Heart left ventricle (tissue), 16 donors: ENCODE measurements around the gene CCDC68. TPM values are rescaled to one million over a fixed set of nuclear protein-coding genes. Genes with fewer than 3 reads are reported as not detected.

Experiments used
- ATAC-seq, 4 donors: fragments of 200-7000 bp; cut with Tn5 transposase; one replicate each; pipeline ENCODE4 v1.9.1; 2020 to 2022; ENCODE audit warnings: moderate library complexity in 4 of 4, mild to moderate bottlenecking in 3 of 4, moderate number of reproducible peaks in 1 of 4
- DNase-seq, 5 donors: peaks; one replicate each; pipeline ENCODE4 v3.0.0-alpha.2; 2020
- H3K27ac ChIP-seq, 12 donors: fragments of 200-600 bp; sonication (generic) in 4 of 12; one replicate each; pipeline versions ENCODE4 v1.5.0 to v1.8.0; 2016 to 2022; ENCODE audit warnings: mild to moderate bottlenecking in 2 of 12
- H3K27me3 ChIP-seq, 9 donors: fragments of 200-600 bp; sonication (generic) in 2 of 9; one replicate each; pipeline versions ENCODE4 v1.5.1 to v1.8.0; 2016 to 2022; ENCODE audit warnings: mild to moderate bottlenecking in 3 of 9
- H3K36me3 ChIP-seq, 9 donors: fragments of 200-600 bp; sonication (generic) in 2 of 9; one replicate each; pipeline versions ENCODE4 v1.5.0 to v1.8.0; 2018 to 2022; ENCODE audit warnings: mild to moderate bottlenecking in 2 of 9
- H3K4me1 ChIP-seq, 12 donors: fragments of 200-600 bp; sonication (generic) in 4 of 12; one replicate each; pipeline versions ENCODE4 v1.5.0 to v1.8.0; 2016 to 2022; ENCODE audit warnings: mild to moderate bottlenecking in 3 of 12
- H3K4me3 ChIP-seq, 12 donors: fragments of 200-600 bp; sonication (generic) in 4 of 12; one replicate each; pipeline versions ENCODE4 v1.5.0 to v1.8.0; 2017 to 2022; ENCODE audit warnings: mild to moderate bottlenecking in 9 of 12, moderate library complexity in 4 of 12
- H3K9me3 ChIP-seq, 12 donors: fragments of 200-600 bp; sonication (generic) in 4 of 12; one replicate each; pipeline versions ENCODE4 v1.5.0 to v1.8.0; 2016 to 2022; ENCODE audit warnings: mild to moderate bottlenecking in 1 of 12
- CTCF ChIP-seq, 12 donors: fragments of 200-600 bp; sonication (generic) in 4 of 12; IDR thresholded peaks; one replicate each; pipeline versions ENCODE4 v1.5.0 to v1.8.0; 2018 to 2022; ENCODE audit warnings: antibody characterized with exemption in 12 of 12, mild to moderate bottlenecking in 5 of 12
- POLR2A ChIP-seq, 2 donors: fragments of 450-650 bp; IDR thresholded peaks; one replicate each; pipeline ENCODE4 v1.6.1; 2017; ENCODE audit warnings: antibody characterized with exemption in 2 of 2, mild to moderate bottlenecking in 2 of 2, moderate library complexity in 2 of 2
- WGBS, 4 donors: extraction: QIAGEN DNeasy Blood & Tissue Kit in 2 of 4; methylation state at CpG; one replicate each; pipeline versions ENCODE4 v1.1.5 to v1.1.7; 2013 to 2018; 5-methylcytosine and 5-hydroxymethylcytosine counted together
- intact Hi-C, 10 donors: fragments of 100-400 bp; cut with DNase I; formaldehyde crosslinking; loops; one replicate each; pipeline versions ENCODE4 v1.11.1 to v1.14.2; 2022
- polyA plus RNA-seq, 2 donors: library from polyadenylated mRNA; stranded (reverse); fragments of 200-250 nt; gene quantifications; one replicate each; pipeline ENCODE4 v1.2.3, GENCODE V29; 2013
- total RNA-seq, 9 donors: library from RNA; depleted of rRNA in 2 of 9; stranded (reverse); fragments of >200 nt in 2 of 9; fragmentation: NEBNext Ultra II Directional in 3 of 9; extraction: Animal tissue kit (Norgen Biotek cat#: 25700) in 3 of 9; gene quantifications; one replicate each; pipeline versions ENCODE4 v1.1.0 to v1.2.4, GENCODE V29; 2016 to 2023
- donor health status: ischemic (EF 13 %, LVEDD 7.1; RV severe dilation, severe dysfunction).
- donor health status: healthy with polysubstance abuse.
- donor health status: DM: no; HTN: yes; CAD: no.
- donor health status: DM: no; HTN: no; CAD: no.
- donor health status: ischemic (EF 25% LVEDD 6.9; RV normal size, moderate dysfunction).
- donor health status: ischemic (EF 25% LVEDD 5.7; RV mildly dilated, moderate dysfunction).
- donor health status: healthy.
- donor health status: DM: yes; HTN: yes; CAD: no.
- donor health status: ischemic (EF 35%, LVEDD 5.7; RV mildly dilated, moderate dysfunction).
- donor health status: nonischemic (EF 11% LVEDD 7.7; RV severe dilation, severe dysfunction).
- donor health status: DM: yes; HTN: yes; CAD: no.
- donor health status: PGD.
- donor health status: ischemic (EF 29% LVEDD 5.4; RV normal size, mild dysfunction).
- donor health status: nonischemic (EF 23%, LVEDD 6.1; RV moderate dilation, normal function).

Gene CCDC68
- total and polyA plus RNA-seq, 11 donors = 2.0 to 11.6 (median 4.2) TPM

DNA sequence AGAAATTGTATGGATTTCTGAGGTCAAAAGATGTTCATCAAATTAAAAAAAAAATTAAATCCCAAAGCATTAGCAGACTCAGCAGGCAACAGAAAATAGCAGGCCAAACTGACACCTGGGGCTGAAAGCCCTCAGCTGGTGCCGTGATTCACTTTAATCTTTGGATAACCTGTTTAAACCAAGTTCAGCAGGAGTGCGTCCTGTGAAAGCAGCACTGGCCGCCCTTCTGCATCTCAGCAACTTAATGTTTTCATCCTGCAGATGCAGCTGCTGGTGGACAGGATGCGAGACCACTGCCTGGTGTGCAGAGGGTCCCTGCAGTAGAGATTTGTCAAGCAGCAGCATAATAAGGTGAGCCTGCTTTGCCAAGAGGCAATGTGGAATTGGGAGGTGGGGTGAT lies 41.2 kb downstream of the CCDC68 start:
- no peak overlapping the region for H3K27ac ChIP-seq
- H3K27me3 ChIP-seq = no peaks in the 10 kb centered on the region
- no peak for TF ChIP-seq POLR2A (IDR thresholded peaks at IDR 0.05)
- no peak for TF ChIP-seq CTCF (IDR thresholded peaks at IDR 0.05)
- DNase-seq (no peak), ATAC-seq (no peak)
- WGBS, 4 donors = 88 to 94% (median 93%) methylated on average over 4 of the region's 4 CpGs
- intact Hi-C loops = no loop called here
- no peaks in the 10 kb centered on the region for H3K9me3 ChIP-seq
- no peaks in the 10 kb centered on the region for H3K4me1 ChIP-seq
- no peak overlapping the region for H3K4me3 ChIP-seq
- H3K36me3 ChIP-seq = peaks cover 0 to 26% (median 3%) of the 10 kb centered on the region in 9 donors

DNA sequence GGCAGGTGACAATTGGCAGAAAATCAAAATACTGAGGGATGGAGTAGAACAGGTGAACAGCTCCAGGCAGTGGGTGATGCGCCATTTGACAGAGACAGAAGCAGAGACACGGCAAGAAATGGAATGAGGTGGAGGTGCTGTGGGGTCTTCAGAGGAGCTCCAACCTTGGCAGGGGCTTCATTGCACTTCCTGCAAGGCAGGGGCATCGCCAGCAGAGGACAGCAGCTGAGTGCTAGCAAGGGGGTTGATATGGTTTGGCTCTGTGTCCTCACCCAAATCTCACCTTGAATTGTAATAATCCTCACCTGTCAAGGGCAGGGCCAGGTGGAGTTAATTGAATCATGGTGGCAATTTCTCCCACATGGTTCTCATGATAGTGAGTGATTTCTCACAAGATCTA lies 42.8 kb downstream of the CCDC68 start:
- WGBS, 4 donors = 89 to 96% (median 92%) methylated on average over 3 of the region's 3 CpGs
- no peak overlapping the region for H3K4me3 ChIP-seq
- DNase-seq (no peak), ATAC-seq (no peak)
- no peaks in the 10 kb centered on the region for H3K27me3 ChIP-seq
- H3K36me3 ChIP-seq = peaks cover 0 to 22% (median 3%) of the 10 kb centered on the region in 9 donors
- no peaks in the 10 kb centered on the region for H3K9me3 ChIP-seq
- TF ChIP-seq CTCF (IDR thresholded peaks at IDR 0.05) (no peak), POLR2A (IDR thresholded peaks at IDR 0.05) (no peak)
- H3K4me1 ChIP-seq = no peaks in the 10 kb centered on the region
- intact Hi-C loops = no loop called here
- no peak overlapping the region for H3K27ac ChIP-seq

DNA sequence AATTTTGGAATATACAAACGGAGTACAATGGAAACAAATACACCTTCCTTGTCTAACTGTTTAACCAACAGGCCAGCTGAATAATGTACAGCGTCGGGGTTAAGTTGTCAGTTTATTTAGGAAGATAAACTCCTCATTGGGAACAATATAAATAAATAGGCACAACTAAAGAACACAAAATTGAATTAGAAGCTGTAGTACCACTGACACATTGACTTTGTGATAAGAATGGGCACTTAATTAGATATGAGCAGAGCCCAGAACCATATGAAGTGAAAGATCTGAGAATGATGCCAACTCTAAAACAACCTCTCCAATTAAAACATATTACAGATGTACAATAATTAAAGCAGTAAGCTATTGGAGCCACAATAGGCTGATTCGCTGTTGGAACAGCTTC lies 44.4 kb downstream of the CCDC68 start:
- no peak overlapping the region for H3K27ac ChIP-seq
- H3K4me1 ChIP-seq = no peaks in the 10 kb centered on the region
- TF ChIP-seq CTCF (IDR thresholded peaks at IDR 0.05) (no peak), POLR2A (IDR thresholded peaks at IDR 0.05) (no peak)
- H3K9me3 ChIP-seq = no peaks in the 10 kb centered on the region
- ATAC-seq (no peak), DNase-seq (no peak)
- intact Hi-C loops = no loop called here
- H3K27me3 ChIP-seq = no peaks in the 10 kb centered on the region
- 79 to 95% (median 92%) methylated on average over 4 of the region's 4 CpGs for WGBS, 4 donors
- H3K4me3 ChIP-seq = no peak overlapping the region
- peaks cover 0 to 14% (median 3%) of the 10 kb centered on the region in 9 donors for H3K36me3 ChIP-seq

DNA sequence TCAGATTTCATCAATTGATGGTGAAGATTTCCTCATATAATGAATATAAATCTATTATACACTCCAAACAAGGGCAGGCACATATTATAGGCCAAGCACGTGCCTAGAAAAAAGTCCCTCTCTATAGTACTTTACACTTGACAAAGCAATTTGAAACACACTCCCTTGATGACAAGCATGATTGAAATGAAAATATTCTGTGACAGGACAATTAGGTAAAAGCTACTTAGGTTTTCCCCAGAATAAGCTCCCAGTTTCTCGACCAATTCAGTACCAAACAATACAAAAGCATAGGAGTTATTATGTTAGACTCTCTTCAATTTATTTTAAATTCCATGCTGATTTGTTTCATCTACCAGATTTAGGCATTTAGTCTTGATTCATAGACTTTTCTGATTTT lies 47.7 kb downstream of the CCDC68 start:
- Histone ChIP-seq H3K4me3 (no peak overlapping the region), H3K27me3 (no peaks in the 10 kb centered on the region), H3K27ac (no peak overlapping the region), H3K9me3 (no peaks in the 10 kb centered on the region), H3K36me3 (peaks cover 0 to 7% (median 0%) of the 10 kb centered on the region in 9 donors), H3K4me1 (no peaks in the 10 kb centered on the region)
- TF ChIP-seq CTCF (IDR thresholded peaks at IDR 0.05) (no peak), POLR2A (IDR thresholded peaks at IDR 0.05) (no peak)
- intact Hi-C loops = no loop called here
- DNase-seq = no peak
- 75 to 86% (median 80%) methylated on average over 2 of the region's 2 CpGs for WGBS, 4 donors
- ATAC-seq = no peak
